Endothelial cell of umbilical vein (primary cell): ENCODE results near the gene ARL8B.

Experiments
- CTCF ChIP-seq, 2 donors: IDR thresholded peaks; 1 replicate in 1 of 2; 2 replicates in 1 of 2; pipeline ENCODE4 v1.5.1; 2011; ENCODE audit warnings: low read length in 2 of 2, mild to moderate bottlenecking in 2 of 2, moderate library complexity in 2 of 2, control low read depth in 1 of 2, inconsistent platforms in 1 of 2, low read depth in 1 of 2; ENCODE audit not compliant: insufficient read depth in 1 of 2; ENCODE audit errors: extremely low read depth in 1 of 2
- POLR2A ChIP-seq: IDR thresholded peaks from 2 replicates; pipeline ENCODE4 v1.6.1; 2012; ENCODE audit warnings: low read depth, mild to moderate bottlenecking, control low read depth, low read length

GRCh38 chr3:5166846-5167245, 44.8 kb downstream of the ARL8B start:
- TF ChIP-seq POLR2A = no peak
- TF ChIP-seq CTCF (IDR thresholded peaks at IDR 0.05; ENCODE audit: extremely low read depth in 1 of 2, insufficient read depth in 1 of 2, low read depth in 1 of 2, low read length in 2 of 2) = no peak
